Ishikawa (cell line): ENCODE measurements around the gene DESI1.

Experiments used
- CEBPB ChIP-seq: IDR thresholded peaks from 2 replicates; pipeline ENCODE4 v1.6.1; 2012
- CREB1 ChIP-seq: IDR thresholded peaks from 2 replicates; pipeline ENCODE4 v1.6.1; 2012; ENCODE audit warnings: low read depth
- EGR1 ChIP-seq: IDR thresholded peaks from 2 replicates; pipeline ENCODE4 v1.6.1; 2012
- EP300 ChIP-seq: IDR thresholded peaks from 2 replicates; pipeline ENCODE4 v1.6.1; 2012; ENCODE audit warnings: borderline replicate concordance
- FOXM1 ChIP-seq: IDR thresholded peaks from 2 replicates; pipeline ENCODE4 v1.6.1; 2012; ENCODE audit warnings: low read depth, borderline replicate concordance
- NFIC ChIP-seq: IDR thresholded peaks from 2 replicates; pipeline ENCODE4 v1.6.1; 2012
- RAD21 ChIP-seq: IDR thresholded peaks from 2 replicates; pipeline ENCODE4 v1.6.1; 2012; ENCODE audit warnings: low read depth
- TAF1 ChIP-seq: IDR thresholded peaks from 2 replicates; pipeline ENCODE4 v1.6.1; 2012; ENCODE audit warnings: low read depth, mild to moderate bottlenecking
- TCF12 ChIP-seq: IDR thresholded peaks from 2 replicates; pipeline ENCODE4 v1.6.1; 2012; ENCODE audit warnings: low read depth
- TEAD4 ChIP-seq: IDR thresholded peaks from 2 replicates; pipeline ENCODE4 v1.6.1; 2012
- USF1 ChIP-seq: IDR thresholded peaks from 2 replicates; pipeline ENCODE4 v1.6.1; 2012
- YY1 ChIP-seq: IDR thresholded peaks from 2 replicates; pipeline ENCODE4 v1.6.1; 2012; ENCODE audit warnings: low read depth
- ZBTB7A ChIP-seq: IDR thresholded peaks from 2 replicates; pipeline ENCODE4 v1.6.1; 2012; ENCODE audit warnings: low read depth
- TF ChIP-seq, protein P1 (sequence below): IDR thresholded peaks from 2 replicates; pipeline ENCODE4 v1.6.1; 2012; ENCODE audit warnings: low read depth, mild to moderate bottlenecking
- TF ChIP-seq, protein P2 (sequence below): IDR thresholded peaks from 2 replicates; pipeline ENCODE4 v1.6.1; 2012

DESI1 gene

GRCh38 chr22:41613456-41613855 is 7.4 kb downstream of the DESI1 start:
- TF ChIP-seq, protein P1, sequence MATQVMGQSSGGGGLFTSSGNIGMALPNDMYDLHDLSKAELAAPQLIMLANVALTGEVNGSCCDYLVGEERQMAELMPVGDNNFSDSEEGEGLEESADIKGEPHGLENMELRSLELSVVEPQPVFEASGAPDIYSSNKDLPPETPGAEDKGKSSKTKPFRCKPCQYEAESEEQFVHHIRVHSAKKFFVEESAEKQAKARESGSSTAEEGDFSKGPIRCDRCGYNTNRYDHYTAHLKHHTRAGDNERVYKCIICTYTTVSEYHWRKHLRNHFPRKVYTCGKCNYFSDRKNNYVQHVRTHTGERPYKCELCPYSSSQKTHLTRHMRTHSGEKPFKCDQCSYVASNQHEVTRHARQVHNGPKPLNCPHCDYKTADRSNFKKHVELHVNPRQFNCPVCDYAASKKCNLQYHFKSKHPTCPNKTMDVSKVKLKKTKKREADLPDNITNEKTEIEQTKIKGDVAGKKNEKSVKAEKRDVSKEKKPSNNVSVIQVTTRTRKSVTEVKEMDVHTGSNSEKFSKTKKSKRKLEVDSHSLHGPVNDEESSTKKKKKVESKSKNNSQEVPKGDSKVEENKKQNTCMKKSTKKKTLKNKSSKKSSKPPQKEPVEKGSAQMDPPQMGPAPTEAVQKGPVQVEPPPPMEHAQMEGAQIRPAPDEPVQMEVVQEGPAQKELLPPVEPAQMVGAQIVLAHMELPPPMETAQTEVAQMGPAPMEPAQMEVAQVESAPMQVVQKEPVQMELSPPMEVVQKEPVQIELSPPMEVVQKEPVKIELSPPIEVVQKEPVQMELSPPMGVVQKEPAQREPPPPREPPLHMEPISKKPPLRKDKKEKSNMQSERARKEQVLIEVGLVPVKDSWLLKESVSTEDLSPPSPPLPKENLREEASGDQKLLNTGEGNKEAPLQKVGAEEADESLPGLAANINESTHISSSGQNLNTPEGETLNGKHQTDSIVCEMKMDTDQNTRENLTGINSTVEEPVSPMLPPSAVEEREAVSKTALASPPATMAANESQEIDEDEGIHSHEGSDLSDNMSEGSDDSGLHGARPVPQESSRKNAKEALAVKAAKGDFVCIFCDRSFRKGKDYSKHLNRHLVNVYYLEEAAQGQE: no peak
- TF ChIP-seq EP300 (no peak), TEAD4 (no peak), EGR1 (no peak), TAF1 (no peak), YY1 (no peak), TCF12 (no peak), FOXM1 (no peak), CREB1 (no peak)
- TF ChIP-seq, protein P2, sequence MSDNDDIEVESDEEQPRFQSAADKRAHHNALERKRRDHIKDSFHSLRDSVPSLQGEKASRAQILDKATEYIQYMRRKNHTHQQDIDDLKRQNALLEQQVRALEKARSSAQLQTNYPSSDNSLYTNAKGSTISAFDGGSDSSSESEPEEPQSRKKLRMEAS: no peak

GRCh38 chr22:41612603-41613306 is 8.1 kb downstream of the DESI1 start:
- TF ChIP-seq TCF12: no peak
- TF ChIP-seq, protein P1: no peak
- no peak for TF ChIP-seq USF1
- TF ChIP-seq, protein P2: no peak
- no peak for TF ChIP-seq EGR1
- TF ChIP-seq EP300: no peak
- TF ChIP-seq TEAD4: no peak
- no peak for TF ChIP-seq ZBTB7A
- TF ChIP-seq CEBPB: no peak
- TF ChIP-seq RAD21: no peak
- no peak for TF ChIP-seq TAF1
- no peak for TF ChIP-seq YY1
- no peak for TF ChIP-seq NFIC
- TF ChIP-seq CREB1: no peak
- TF ChIP-seq FOXM1: no peak

DNA sequence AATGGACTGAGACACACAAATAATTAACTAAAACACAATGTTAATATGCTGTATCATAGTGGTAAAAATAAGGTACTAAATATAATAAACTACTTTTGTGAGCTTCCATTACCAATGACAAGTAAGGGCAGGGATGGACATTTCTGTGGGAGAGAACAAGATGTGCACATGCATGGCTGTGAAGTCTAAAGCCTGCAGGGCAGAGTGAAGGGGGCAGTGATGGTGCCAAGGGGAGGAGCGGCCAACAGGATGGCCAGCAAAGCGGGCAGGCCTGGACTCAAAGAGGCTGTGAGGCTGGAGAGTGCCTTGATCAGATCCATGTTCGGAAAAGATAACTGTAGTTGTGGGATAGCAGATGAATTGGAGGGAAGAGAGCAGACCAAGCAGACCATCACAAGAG is 12.5 kb downstream of the DESI1 start:
- TF ChIP-seq EGR1 (no peak), EP300 (no peak), YY1 (no peak), ZBTB7A (no peak)
- TF ChIP-seq, protein P2: no peak

- TF ChIP-seq FOXM1: no peak
- TF ChIP-seq, protein P1: no peak
- TF ChIP-seq, protein P2: no peak
- TF ChIP-seq EP300: no peak
- no peak for TF ChIP-seq RAD21
- no peak for TF ChIP-seq TCF12
- TF ChIP-seq YY1: no peak
- no peak for TF ChIP-seq CREB1
- no peak for TF ChIP-seq CEBPB
- no peak for TF ChIP-seq TEAD4
- TF ChIP-seq TAF1: no peak
- no peak for TF ChIP-seq NFIC
- TF ChIP-seq USF1: no peak
- no peak for TF ChIP-seq ZBTB7A
- no peak for TF ChIP-seq EGR1
Observed at GRCh38 chr22:41603873-41604332, 16.9 kb downstream of the DESI1 start.
